ENCODE data around the gene VPS8.

The VPS8 gene

GRCh38 chr3:184777566-184778356, 34.2 kb upstream of the VPS8 start:
- H3K4me3 ChIP-seq (ENCODE audit: low read depth, low read length) = no peak overlapping the region
- peak; percentile 81 for DNase-seq (ENCODE audit: low read depth)
- peak; percentile 76 for TF ChIP-seq CTCF (IDR thresholded peaks at IDR 0.05; ENCODE audit: low read depth, low read length, missing control alignments)

GRCh38 chr3:184778426-184779332, 33.3 kb upstream of the VPS8 start:
- DNase-seq (ENCODE audit: low read depth) = no peak
- no peak overlapping the region for H3K4me3 ChIP-seq (ENCODE audit: low read depth, low read length)
- no peak for TF ChIP-seq CTCF (IDR thresholded peaks at IDR 0.05; ENCODE audit: low read depth, low read length, missing control alignments)

- DNase-seq (ENCODE audit: low read depth) = no peak
- TF ChIP-seq CTCF (IDR thresholded peaks at IDR 0.05; ENCODE audit: low read depth, low read length, missing control alignments) = no peak
- no peak overlapping the region for H3K4me3 ChIP-seq (ENCODE audit: low read depth, low read length)
Observed at GRCh38 chr3:184780981-184781515, 30.9 kb upstream of the VPS8 start.

GRCh38 chr3:184781801-184782200, 30.2 kb upstream of the VPS8 start:
- H3K4me3 ChIP-seq (ENCODE audit: low read depth, low read length) = no peak overlapping the region
- no peak for TF ChIP-seq CTCF (IDR thresholded peaks at IDR 0.05; ENCODE audit: low read depth, low read length, missing control alignments)
- no peak for DNase-seq (ENCODE audit: low read depth)

- no peak overlapping the region for H3K4me3 ChIP-seq (ENCODE audit: low read depth, low read length)
- DNase-seq (ENCODE audit: low read depth) = no peak
- no peak for TF ChIP-seq CTCF (IDR thresholded peaks at IDR 0.05; ENCODE audit: low read depth, low read length, missing control alignments)
Observed at GRCh38 chr3:184783319-184783718, 28.6 kb upstream of the VPS8 start.

GRCh38 chr3:184784731-184785500, 27.1 kb upstream of the VPS8 start:
- no peak for DNase-seq (ENCODE audit: low read depth)
- no peak overlapping the region for H3K4me3 ChIP-seq (ENCODE audit: low read depth, low read length)

More at GRCh38 chr3:184784731-184785500, 27.1 kb upstream of the VPS8 start:
- TF ChIP-seq CTCF (IDR thresholded peaks at IDR 0.05; ENCODE audit: low read depth, low read length, missing control alignments) = no peak

All from GM12864 (cell line).